ENCODE results near the gene CUX1.

GRCh38 chr7:102287981-102288278 is 470.5 kb downstream of the CUX1 start:
- TF ChIP-seq GATA2 (IDR thresholded peaks at IDR 0.05; ENCODE audit: low read depth, low read length): no peak
- no peak for TF ChIP-seq GATA3 (IDR thresholded peaks at IDR 0.05; ENCODE audit: low read depth, low read length)

Data from SH-SY5Y (cell line).